NCI-H82 (cell line): ENCODE data around the gene THRA.
"Not testable (repeated sequence)": the region's sequence is repeated elsewhere in the genome, so short reads cannot be mapped to it uniquely, and the experiment has no call there.

Experiments
- DNase-seq: peaks from one replicate; lab custom pipeline; 2025; lab: John Stamatoyannopoulos, UW

THRA gene

GRCh38 chr17:40113110-40113906, 50.5 kb downstream of the THRA start:
- peak; percentile 98 for DNase-seq

- DNase-seq = peak; percentile 45
Observed at GRCh38 chr17:40113907-40114245, 51.1 kb downstream of the THRA start.

GRCh38 chr17:40115101-40115436, 52.3 kb downstream of the THRA start:
- DNase-seq = no peak

GRCh38 chr17:40121181-40122135, 58.7 kb downstream of the THRA start, which contains the start of gene MSL1:
Gene MSL1 (plus strand): TSS chr17:40121971. CDS start chr17:40122613, 642 bp downstream.
- peak; percentile 85 for DNase-seq

- DNase-seq = peak; percentile 61
Observed at GRCh38 chr17:40122136-40122998, 59.6 kb downstream of the THRA start.

GRCh38 chr17:40122999-40123810, 60.4 kb downstream of the THRA start:
- DNase-seq = peak; percentile 84

GRCh38 chr17:40123811-40124114, 61.0 kb downstream of the THRA start:
- DNase-seq = no peak

- no peak for DNase-seq
Observed at GRCh38 chr17:40124279-40125141, 61.7 kb downstream of the THRA start.

GRCh38 chr17:40129498-40129897, 66.7 kb downstream of the THRA start:
- no peak for DNase-seq

GRCh38 chr17:40130352-40131042, 67.7 kb downstream of the THRA start:
- no peak for DNase-seq

- no peak for DNase-seq
Observed at GRCh38 chr17:40134184-40134583, 71.4 kb downstream of the THRA start.

- DNase-seq = no peak
Observed at GRCh38 chr17:40135817-40136216, 73.1 kb downstream of the THRA start.

- DNase-seq = no peak
Observed at GRCh38 chr17:40139566-40140058, 76.8 kb downstream of the THRA start.

GRCh38 chr17:40143166-40143565, 80.4 kb downstream of the THRA start:
- DNase-seq = not testable (repeated sequence)
